ENCODE data around the gene HDDC3.

- TF ChIP-seq SP1 (IDR thresholded peaks at IDR 0.05) (no peak), ELF4 (IDR thresholded peaks at IDR 0.05) (no peak), ARNT (IDR thresholded peaks at IDR 0.05) (no peak), BHLHE40 (IDR thresholded peaks at IDR 0.05; ENCODE audit: borderline replicate concordance) (no peak), FOXA1 (IDR thresholded peaks at IDR 0.05) (no peak), FOXK2 (IDR thresholded peaks at IDR 0.05) (no peak), ZNF384 (IDR thresholded peaks at IDR 0.05) (no peak), FOXM1 (IDR thresholded peaks at IDR 0.05; ENCODE audit: borderline replicate concordance) (no peak), LEF1 (IDR thresholded peaks at IDR 0.05; ENCODE audit: borderline replicate concordance) (no peak), CTBP1 (IDR thresholded peaks at IDR 0.05; ENCODE audit: borderline replicate concordance) (no peak), HDGF (IDR thresholded peaks at IDR 0.05; ENCODE audit: borderline replicate concordance) (no peak), TARDBP (IDR thresholded peaks at IDR 0.05) (no peak), NFRKB (IDR thresholded peaks at IDR 0.05) (no peak), PKNOX1 (IDR thresholded peaks at IDR 0.05) (no peak)
These were observed 28.4 kb downstream of the HDDC3 start for GRCh38 chr15:90903733-90904536.

All from HEK293T (cell line).